Glutamatergic neuron (in vitro differentiated cells): ENCODE results near the gene BBS1. TPM values are rescaled to one million over a fixed set of nuclear protein-coding genes. Genes with fewer than 3 reads are reported as not detected.
A peak's percentile ranks its signal among the peaks of the same experiment; 100 is the strongest.
"Not testable (repeated sequence)": the region's sequence is repeated elsewhere in the genome, so short reads cannot be mapped to it uniquely, and the experiment has no call there.

Experiments used
- DNase-seq: peaks from one replicate; pipeline ENCODE4 v3.0.0; 2022
- H3K27ac Mint-ChIP-seq: one replicate; pipeline ENCODE4 v1.8.0; 2020; ENCODE audit warnings: mild to moderate bottlenecking, mixed read lengths, inconsistent platforms; ENCODE audit not compliant: unreplicated experiment
- H3K27me3 Mint-ChIP-seq: one replicate; pipeline ENCODE4 v1.8.0; 2020; ENCODE audit warnings: mild to moderate bottlenecking, moderate library complexity, mixed read lengths, inconsistent platforms; ENCODE audit not compliant: unreplicated experiment
- H3K36me3 Mint-ChIP-seq: one replicate; pipeline ENCODE4 v1.8.0; 2020; ENCODE audit warnings: mild to moderate bottlenecking, mixed read lengths, inconsistent platforms; ENCODE audit not compliant: unreplicated experiment
- H3K4me1 Mint-ChIP-seq: one replicate; pipeline ENCODE4 v1.8.0; 2020; ENCODE audit warnings: mild to moderate bottlenecking, low read depth, mixed read lengths, inconsistent platforms; ENCODE audit not compliant: unreplicated experiment
- H3K4me3 Mint-ChIP-seq: one replicate; pipeline ENCODE4 v1.8.0; 2020; ENCODE audit warnings: mild to moderate bottlenecking, mixed read lengths, inconsistent platforms; ENCODE audit not compliant: unreplicated experiment
- H3K9me3 Mint-ChIP-seq: one replicate; pipeline ENCODE4 v1.8.0; 2020; ENCODE audit warnings: mild to moderate bottlenecking, moderate library complexity, mixed read lengths, inconsistent platforms; ENCODE audit not compliant: unreplicated experiment
- total RNA-seq: library from RNA; stranded (reverse); fragmentation: NEBNext Ultra II Directional; extraction: Animal tissue kit (Norgen Biotek cat#: 25700); gene quantifications from one replicate; pipeline ENCODE4 v1.2.1, GENCODE V29; 2021; ENCODE audit not compliant: unreplicated experiment
- TF ChIP-seq, protein P1 (sequence below): fragments of 200-600 bp; sonication (generic); IDR thresholded peaks from one replicate; pipeline ENCODE4 v1.5.0; 2021; ENCODE audit not compliant: partially characterized antibody, unreplicated experiment

BBS1 gene
- total RNA-seq, 1 donor from 2014 or later = 37.3 TPM

DNA sequence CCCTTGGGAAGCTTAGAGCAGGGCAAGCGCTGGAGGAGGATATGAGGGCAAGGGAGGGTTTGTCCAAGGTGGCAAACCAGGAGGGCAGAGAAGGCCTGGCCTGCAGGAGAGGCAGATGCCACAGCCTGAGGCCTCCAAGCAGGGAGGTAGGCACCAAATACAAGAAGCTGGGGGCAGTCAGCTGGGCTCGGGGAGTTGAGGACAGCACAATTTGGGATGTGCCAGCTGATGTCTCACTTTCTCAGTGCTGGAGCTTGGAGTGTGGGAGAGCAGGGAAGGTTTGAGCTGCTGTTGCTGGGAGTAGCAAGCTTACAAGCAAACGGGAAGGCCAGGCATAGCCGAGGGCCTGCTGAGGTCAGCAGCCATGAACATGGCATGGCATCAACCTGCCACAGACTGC, 31.5 kb downstream of the BBS1 start:
- peaks cover 13% of the 10 kb centered on the region for H3K9me3 Mint-ChIP-seq
- TF ChIP-seq, protein P1, sequence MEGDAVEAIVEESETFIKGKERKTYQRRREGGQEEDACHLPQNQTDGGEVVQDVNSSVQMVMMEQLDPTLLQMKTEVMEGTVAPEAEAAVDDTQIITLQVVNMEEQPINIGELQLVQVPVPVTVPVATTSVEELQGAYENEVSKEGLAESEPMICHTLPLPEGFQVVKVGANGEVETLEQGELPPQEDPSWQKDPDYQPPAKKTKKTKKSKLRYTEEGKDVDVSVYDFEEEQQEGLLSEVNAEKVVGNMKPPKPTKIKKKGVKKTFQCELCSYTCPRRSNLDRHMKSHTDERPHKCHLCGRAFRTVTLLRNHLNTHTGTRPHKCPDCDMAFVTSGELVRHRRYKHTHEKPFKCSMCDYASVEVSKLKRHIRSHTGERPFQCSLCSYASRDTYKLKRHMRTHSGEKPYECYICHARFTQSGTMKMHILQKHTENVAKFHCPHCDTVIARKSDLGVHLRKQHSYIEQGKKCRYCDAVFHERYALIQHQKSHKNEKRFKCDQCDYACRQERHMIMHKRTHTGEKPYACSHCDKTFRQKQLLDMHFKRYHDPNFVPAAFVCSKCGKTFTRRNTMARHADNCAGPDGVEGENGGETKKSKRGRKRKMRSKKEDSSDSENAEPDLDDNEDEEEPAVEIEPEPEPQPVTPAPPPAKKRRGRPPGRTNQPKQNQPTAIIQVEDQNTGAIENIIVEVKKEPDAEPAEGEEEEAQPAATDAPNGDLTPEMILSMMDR = no peak
- no peak overlapping the region for H3K27ac Mint-ChIP-seq
- H3K4me1 Mint-ChIP-seq = peaks cover 15% of the 10 kb centered on the region
- no peak overlapping the region for H3K4me3 Mint-ChIP-seq
- H3K36me3 Mint-ChIP-seq = peaks cover 4% of the 10 kb centered on the region
- DNase-seq = no peak
- peaks cover 14% of the 10 kb centered on the region for H3K27me3 Mint-ChIP-seq

DNA sequence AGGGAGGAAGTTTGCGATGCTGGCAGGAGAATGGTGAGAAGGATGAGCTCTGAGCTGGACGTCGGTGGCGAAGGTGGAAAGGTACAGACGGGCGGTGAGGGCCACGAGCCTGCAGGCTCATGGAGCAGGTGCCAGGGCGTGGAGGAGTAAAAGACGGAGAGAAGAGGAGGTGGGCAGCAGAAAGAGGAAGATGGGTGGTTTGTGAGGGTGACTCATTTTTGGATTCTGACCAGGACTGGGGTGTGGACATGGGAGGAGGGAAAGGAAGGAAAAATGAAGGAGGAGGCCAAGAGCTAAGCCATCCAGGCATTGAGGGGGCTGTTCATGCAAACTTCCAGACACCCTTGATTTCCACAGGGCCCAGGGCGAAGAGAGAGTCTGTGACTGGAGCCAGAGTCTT, 31.9 kb downstream of the BBS1 start:
- DNase-seq = no peak
- TF ChIP-seq, protein P1 = no peak

DNA sequence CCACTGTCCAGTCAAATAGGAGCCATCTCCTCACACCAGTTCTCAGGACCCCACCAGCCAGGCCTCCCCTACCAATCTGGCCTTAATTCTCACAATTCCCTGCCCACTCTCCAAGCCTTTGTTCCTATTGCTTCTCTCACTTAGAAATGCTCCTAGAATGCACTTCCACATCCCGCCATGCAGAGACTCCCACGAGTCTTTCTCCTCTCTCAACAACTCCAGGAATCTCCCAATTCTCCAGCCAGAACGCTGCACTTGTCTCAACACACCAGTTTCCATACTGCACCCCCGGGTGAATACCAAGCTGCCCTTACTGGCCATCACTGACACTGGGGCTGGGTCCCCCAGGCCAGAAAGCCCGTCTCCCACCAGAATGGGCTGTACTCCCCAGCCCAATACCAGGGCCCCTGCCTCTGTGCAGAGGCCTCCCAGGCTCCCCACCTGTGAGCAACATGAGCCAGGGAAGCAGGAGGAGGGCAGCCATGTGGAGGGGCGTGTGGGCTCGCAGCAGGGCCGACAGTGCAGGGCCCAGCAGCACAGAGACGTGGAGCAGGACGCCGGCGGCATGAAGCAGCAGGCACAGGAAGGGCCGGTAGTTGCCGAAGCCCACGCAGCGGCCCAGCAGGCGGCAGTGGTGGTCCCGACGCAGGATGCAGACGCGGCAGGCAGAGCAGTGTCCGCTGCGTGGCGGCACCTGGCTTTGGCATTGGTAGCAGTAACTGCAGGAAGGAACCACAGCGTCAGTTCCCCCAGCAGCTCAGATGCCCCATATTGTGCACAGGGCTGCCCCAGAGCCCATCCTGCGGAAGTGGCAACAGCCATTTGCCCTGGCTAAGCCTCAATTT, 33.0 kb downstream of the BBS1 start:
- DNase-seq = peak; percentile 82
- Mint-ChIP-seq H3K4me1 (peaks cover 22% of the 10 kb centered on the region), H3K27ac (peak overlapping the region; percentile 10), H3K36me3 (peaks cover 4% of the 10 kb centered on the region), H3K4me3 (peak overlapping the region; percentile 71), H3K9me3 (peaks cover 13% of the 10 kb centered on the region), H3K27me3 (peaks cover 9% of the 10 kb centered on the region)
- TF ChIP-seq, protein P1 = peak; percentile 32

More for the DNA sequence above, 31.9 kb downstream of the BBS1 start:
- peaks cover 16% of the 10 kb centered on the region for H3K4me1 Mint-ChIP-seq
- peak overlapping the region; percentile 1 for H3K4me3 Mint-ChIP-seq
- peaks cover 13% of the 10 kb centered on the region for H3K9me3 Mint-ChIP-seq
- H3K27me3 Mint-ChIP-seq = peaks cover 13% of the 10 kb centered on the region
- H3K36me3 Mint-ChIP-seq = peaks cover 4% of the 10 kb centered on the region
- peak overlapping the region; percentile 16 for H3K27ac Mint-ChIP-seq

DNA sequence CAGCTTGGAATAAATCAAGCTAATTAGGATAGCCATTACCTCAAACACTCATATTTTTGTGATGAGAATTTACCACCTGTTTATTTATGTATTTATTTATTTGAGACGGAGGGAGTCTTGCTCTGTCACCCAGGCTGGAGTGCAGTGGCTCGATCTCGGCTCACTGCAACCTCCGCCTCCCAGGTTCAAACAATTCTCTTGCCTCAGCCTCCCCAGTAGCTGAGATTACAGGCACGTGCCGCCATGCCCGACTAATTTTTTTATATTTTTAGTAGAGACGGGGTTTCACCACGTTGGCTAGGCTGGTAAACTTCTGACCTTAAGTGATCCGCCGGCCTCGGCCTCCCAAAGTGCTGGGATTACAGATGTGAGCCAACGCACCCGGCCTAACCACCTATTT, 34.5 kb downstream of the BBS1 start:
- Mint-ChIP-seq H3K9me3 (peaks cover 13% of the 10 kb centered on the region), H3K27ac (peak overlapping the region; percentile 85), H3K4me3 (peak overlapping the region; percentile 82), H3K4me1 (peaks cover 29% of the 10 kb centered on the region), H3K27me3 (peaks cover 11% of the 10 kb centered on the region)
- H3K36me3 Mint-ChIP-seq, DNase-seq: not testable (repeated sequence)

DNA sequence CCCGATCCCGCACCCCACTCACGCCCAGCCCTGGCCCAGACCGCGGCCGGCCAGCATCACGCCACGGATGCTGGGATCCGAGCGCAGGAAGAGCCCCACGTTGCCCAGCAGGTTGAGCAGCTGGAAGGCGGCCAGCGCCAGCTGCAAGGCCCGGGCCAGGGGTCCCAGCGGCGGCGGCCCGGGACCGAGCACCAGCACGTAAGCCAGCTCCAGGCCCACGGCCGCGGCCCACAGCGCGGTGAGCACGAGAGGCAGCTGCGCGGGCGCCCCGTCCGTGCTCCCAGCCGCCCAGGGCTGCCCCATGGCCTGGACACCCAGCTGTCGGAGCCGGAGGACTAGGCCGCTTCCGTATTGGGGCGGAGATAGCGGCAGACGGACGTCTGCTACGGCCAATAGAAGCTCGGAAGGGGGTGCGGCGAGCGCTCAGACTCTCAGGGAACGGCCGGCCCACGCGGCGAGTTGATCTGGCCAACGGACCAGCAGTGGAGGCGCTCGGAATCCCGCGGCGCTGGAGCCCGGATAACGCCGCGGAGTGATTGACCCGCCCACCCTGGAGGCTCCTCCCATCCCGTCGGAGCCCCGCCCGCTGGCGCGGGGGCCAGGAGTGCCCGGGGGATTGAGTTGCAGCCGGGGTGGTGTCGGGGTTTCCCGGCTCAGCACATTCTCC, 35.4 kb downstream of the BBS1 start, which contains the start of gene ZDHHC24:
ZDHHC24 (minus strand) TSS at position 348 of the 667 bp plus-strand sequence; CDS start at position 303, 45 bp downstream.
- peaks cover 4% of the 10 kb centered on the region for H3K36me3 Mint-ChIP-seq
- TF ChIP-seq, protein P1 = no peak
- peaks cover 14% of the 10 kb centered on the region for H3K27me3 Mint-ChIP-seq
- peak within 1 kb of the TSS; percentile 82 for H3K4me3 Mint-ChIP-seq
- peak within 1 kb of the TSS; percentile 85 for H3K27ac Mint-ChIP-seq
- peaks cover 13% of the 10 kb centered on the region for H3K9me3 Mint-ChIP-seq
- DNase-seq = peak; percentile 95
- H3K4me1 Mint-ChIP-seq = peaks cover 29% of the 10 kb centered on the region
